ENCODE measurements around the gene PCMT1.

The PCMT1 gene

DNA sequence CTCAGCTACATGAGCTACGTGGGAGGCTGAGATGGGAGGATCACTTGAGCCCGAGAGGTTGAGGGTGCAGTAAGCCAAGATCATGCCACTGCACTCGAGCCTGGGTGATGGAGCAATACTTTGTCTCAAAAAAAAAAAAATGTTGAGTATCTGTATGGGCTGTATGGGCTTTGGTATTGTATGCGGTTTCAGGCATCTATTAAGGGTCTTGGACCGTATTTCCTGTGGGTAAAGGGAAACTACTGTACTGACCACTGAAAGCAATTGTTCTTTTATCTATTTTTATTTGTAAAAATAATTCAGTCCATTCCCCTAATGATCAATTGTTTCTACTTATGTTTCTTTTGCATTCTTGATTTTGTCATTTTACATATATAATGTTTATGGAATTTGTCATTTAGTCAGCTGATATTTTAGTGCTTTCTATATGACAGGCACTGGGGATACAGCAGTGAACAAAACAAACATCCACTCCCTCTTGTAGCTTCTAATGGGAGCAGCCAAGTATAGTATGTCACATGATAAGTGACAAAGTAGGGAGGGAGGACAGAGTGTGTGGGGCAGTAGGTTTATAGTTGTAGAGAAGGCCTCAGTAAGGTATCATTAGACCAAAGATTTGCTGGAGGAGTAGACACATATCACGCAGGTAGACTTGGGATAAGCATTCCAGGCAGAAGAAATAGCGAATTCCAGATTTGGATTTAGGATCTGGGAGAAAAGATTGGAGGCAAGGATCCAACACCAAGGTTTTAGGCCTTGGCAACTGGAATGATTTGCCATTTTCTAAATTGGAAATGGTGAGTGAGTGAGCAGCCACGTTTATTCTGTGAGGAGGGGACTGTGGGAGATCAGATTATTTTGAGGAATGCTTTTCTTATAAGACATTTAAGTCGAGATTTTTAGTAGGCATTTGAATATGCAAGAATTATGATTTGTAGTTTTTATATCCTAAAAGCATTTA, 6.0 kb downstream of the PCMT1 start:
- TF ChIP-seq, protein P1, sequence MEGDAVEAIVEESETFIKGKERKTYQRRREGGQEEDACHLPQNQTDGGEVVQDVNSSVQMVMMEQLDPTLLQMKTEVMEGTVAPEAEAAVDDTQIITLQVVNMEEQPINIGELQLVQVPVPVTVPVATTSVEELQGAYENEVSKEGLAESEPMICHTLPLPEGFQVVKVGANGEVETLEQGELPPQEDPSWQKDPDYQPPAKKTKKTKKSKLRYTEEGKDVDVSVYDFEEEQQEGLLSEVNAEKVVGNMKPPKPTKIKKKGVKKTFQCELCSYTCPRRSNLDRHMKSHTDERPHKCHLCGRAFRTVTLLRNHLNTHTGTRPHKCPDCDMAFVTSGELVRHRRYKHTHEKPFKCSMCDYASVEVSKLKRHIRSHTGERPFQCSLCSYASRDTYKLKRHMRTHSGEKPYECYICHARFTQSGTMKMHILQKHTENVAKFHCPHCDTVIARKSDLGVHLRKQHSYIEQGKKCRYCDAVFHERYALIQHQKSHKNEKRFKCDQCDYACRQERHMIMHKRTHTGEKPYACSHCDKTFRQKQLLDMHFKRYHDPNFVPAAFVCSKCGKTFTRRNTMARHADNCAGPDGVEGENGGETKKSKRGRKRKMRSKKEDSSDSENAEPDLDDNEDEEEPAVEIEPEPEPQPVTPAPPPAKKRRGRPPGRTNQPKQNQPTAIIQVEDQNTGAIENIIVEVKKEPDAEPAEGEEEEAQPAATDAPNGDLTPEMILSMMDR (IDR thresholded peaks at IDR 0.05), result no peak

DNA sequence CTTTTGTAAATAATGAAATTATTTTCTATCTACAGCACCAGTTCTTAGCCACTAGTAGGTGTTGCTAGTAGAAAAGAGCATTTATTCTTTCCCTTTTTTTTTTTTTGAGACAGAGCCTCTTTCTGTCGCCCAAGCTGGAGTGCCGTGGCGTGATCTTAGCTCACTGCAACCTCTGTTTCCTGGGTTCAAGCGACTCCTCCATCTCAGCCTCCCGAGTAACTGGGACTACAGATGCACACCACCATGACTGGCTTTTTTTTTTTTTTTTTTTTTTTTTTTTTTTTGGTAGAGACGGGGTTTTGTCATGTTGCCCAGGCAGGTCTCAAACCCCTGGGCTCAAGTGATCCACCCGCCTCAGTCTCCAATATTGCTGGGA, 6.7 kb downstream of the PCMT1 start:
- TF ChIP-seq, protein P1 (IDR thresholded peaks at IDR 0.05), result no peak

DNA sequence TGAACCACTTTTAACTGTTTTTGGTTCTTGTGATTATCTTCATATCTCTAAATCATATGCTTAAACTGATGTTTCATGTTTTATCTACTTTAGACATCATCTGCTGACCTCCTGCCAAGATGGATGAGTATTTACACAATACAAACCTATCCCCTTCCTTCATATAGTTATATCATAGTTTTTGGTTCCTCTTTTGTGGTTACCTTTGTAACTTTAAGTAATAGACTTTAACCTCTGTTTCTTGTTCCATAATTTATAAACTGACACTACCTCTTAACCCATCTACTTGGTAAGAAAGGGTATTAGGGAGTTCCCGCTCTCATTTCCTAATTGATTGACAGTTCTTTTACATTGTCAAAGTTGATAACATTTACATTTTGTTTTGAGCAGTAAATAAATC, 11.9 kb downstream of the PCMT1 start:
- TF ChIP-seq, protein P1 (IDR thresholded peaks at IDR 0.05), result no peak

DNA sequence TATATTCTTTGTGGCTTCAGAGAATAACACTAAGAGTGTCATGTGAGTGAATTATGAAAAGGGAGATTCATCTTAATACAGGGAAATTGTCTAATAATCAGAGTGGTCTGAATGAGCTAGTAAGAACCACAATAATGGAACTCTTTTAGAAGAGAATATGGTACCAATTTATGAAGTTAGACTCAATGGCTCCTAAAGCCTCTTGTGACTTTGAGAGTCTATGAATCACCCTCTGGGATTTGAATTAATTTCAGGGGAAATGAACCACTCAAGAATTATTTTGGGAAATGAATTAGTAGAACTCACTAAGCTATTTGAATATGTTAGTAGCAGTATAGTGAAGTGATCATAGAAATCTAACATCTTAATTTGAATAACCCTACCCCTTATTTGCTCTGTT, 14.3 kb downstream of the PCMT1 start:
- TF ChIP-seq, protein P1 (IDR thresholded peaks at IDR 0.05), result no peak

DNA sequence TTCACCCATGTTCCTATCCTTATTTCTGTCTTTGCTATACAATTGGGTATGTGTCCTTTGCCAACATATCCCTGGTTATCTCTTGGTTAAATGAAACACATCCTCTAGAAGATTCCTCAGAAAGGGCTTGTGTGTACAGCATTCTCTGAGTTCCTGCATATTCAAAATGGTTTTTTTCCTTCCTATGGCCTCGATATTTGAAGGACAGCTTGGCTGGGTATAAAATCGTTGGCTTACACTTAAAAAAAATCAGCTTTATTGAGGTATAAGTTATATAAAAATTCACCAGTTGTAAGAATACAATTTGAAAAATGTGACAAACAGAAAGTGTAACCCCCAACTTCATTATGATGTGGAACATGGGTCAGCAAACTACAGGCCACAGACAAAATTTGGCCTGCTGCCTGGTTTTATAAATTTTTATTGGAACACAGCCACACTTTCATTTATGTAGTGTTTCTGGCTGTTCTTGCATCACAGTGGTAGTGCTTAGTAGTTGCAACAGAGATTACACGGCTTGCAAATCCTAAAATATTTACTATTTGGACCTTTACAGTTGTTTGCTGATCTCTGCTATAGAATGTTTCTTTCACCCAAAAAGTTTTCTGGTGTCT, 16.7 kb downstream of the PCMT1 start:
- TF ChIP-seq, protein P1 (IDR thresholded peaks at IDR 0.05), result no peak

DNA sequence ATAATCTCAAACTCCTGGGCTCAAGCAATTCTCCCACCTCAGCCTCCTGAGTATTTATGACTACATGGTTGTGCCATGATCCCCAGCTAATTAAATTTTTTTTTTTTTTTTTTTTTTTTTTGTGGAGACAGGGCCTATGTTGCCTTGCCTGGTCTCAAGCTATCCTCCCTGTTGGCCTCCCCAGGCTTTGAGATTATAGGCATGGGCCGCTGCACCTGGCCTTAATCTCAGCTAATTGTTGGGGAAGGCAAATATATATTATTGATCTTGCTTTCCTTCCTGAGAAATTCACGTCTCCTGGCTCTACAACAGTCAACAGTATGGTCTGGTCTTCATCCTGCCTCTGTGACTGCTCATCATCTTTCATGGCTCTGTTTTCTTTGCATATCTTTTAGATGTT, 20.1 kb downstream of the PCMT1 start:
- TF ChIP-seq, protein P1 (IDR thresholded peaks at IDR 0.05), result no peak

DNA sequence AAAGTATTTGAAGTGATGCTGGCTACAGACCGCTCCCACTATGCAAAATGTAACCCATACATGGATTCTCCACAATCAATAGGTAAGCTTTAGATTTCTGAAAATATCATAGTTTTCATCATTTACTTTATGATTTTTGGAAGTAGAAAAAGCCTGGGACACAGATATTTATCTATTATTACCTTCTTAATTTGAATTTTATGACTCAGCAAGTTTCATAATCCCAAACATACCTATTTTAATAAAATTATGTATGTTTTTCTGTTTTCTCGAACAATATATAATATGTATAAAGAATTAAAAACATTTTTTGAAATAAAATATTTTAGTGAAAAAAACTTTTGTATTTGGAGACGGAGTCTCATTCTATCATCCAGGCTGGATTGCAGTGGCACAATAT, 21.6 kb downstream of the PCMT1 start:
- TF ChIP-seq, protein P1 (IDR thresholded peaks at IDR 0.05), result no peak

Data from LNCAP (cell line).